Daoy (cell line): ENCODE results near the gene SCD. TPM values are rescaled to one million over a fixed set of nuclear protein-coding genes. Genes with fewer than 3 reads are reported as not detected.
"Not testable (repeated sequence)": the region's sequence is repeated elsewhere in the genome, so short reads cannot be mapped to it uniquely, and the experiment has no call there.

Source experiments
- DNase-seq: peaks from one replicate; pipeline ENCODE4 v3.0.0-alpha.2; 2015; ENCODE audit warnings: low read depth
- total RNA-seq: library from RNA; depleted of rRNA; stranded (reverse); fragments of >200 nt; shearing (Covaris generic); gene quantifications from 2 replicates; pipeline ENCODE4 v1.2.3, GENCODE V29; 2014; rRNA removed

SCD gene
- 45.2 and 46.5 TPM in 2 replicates for total RNA-seq

DNA sequence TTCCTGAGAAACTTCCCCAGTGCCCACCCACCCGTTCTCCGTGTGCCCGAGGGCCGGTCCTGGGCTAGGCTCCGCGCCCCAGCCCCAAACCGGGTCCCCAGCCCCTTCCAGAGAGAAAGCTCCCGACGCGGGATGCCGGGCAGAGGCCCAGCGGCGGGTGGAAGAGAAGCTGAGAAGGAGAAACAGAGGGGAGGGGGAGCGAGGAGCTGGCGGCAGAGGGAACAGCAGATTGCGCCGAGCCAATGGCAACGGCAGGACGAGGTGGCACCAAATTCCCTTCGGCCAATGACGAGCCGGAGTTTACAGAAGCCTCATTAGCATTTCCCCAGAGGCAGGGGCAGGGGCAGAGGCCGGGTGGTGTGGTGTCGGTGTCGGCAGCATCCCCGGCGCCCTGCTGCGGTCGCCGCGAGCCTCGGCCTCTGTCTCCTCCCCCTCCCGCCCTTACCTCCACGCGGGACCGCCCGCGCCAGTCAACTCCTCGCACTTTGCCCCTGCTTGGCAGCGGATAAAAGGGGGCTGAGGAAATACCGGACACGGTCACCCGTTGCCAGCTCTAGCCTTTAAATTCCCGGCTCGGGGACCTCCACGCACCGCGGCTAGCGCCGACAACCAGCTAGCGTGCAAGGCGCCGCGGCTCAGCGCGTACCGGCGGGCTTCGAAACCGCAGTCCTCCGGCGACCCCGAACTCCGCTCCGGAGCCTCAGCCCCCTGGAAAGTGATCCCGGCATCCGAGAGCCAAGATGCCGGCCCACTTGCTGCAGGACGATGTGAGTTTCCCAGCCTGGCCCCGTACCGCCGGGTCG is at the start of gene SCD:
TSS of gene SCD (plus strand) at position 469 of the 803 bp plus-strand sequence. CDS start at position 741, 272 bp downstream.
- peak; percentile 93 for DNase-seq

DNA sequence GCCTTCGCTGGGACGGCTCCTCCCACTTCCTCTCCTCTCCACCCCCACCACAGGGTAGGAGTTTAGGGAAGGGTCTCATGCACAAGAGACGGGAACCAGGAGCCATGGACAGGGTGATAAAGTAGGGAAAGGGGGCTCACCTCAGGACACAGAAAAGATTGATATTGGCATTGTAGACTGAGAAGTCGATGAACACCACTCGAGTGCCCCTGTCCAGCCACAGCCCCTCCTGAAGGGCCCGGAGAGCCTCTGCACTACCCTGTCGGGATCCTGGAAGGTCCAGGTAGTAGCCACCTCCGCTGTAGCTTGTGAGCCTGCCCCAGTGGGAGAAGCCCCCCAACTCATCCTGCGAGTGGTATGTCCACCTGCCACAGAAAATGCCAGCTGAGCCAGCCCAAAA is 49.8 kb upstream of the SCD start:
- no peak for DNase-seq

DNA sequence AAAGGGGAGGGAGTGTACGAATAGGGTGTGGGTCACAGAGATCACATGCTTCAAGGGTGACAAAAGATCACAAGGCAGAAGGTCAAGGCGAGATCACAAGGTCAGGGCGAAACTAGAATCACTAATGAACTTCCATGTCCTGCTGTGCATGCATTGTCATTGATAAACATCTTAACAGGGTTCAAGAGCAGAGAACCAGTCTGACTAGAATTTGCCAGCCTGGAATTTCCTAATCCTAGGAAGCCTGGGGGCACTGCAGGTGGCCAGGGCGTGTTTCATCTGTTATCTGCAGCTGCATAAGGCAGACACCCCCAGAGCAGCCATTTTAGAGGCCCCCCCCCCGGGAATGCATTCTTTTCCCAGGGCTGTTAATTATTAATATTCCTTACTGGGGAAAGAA is 45.9 kb upstream of the SCD start:
- not testable (repeated sequence) for DNase-seq

DNA sequence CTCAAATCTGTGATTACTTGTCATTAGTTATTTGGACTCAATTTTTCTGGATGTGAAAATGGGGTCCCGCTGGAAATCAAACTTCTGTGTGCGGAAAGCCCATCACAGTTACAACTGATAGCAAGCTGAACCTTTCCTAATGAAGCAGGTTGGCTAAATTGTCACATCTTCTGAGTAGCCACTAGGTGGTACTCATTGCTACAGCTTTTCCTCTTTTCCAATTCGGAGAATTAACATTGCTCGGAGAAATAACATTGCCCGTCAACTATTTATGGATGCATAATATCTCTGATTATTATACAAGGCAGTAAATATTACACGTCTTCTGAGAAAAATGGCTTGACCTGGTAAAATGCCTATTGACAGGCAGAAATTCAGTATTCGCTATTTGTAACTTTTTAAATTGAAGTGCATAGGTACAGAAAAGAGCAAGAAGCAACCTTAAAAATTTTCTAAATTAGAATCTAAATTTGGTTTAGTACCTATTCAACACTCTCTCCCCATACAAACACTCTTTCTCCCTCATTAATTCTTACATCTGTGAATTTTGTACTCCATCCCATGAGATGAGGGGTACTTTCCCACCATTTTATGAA is 43.2 kb upstream of the SCD start:
- no peak for DNase-seq

DNA sequence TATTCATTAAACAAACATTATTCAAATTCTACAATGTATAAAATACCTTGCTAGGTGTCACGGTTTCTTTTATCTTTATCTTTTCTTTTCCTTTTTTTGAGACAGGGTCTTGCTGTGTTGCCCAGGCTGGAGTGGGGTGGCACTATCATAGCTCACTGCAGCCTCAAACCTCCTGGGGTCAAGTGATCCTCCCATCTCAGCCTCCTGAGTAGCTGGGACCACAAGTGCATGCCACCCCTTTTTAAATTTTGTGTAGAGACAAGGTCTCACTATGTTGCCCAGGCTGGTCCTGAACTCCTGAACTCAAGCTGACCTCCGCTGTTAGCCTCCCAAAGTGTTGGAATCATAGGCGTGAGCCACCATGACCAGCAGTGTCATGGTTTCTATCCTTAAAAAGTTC is 42.6 kb upstream of the SCD start:
- DNase-seq, result no peak

DNA sequence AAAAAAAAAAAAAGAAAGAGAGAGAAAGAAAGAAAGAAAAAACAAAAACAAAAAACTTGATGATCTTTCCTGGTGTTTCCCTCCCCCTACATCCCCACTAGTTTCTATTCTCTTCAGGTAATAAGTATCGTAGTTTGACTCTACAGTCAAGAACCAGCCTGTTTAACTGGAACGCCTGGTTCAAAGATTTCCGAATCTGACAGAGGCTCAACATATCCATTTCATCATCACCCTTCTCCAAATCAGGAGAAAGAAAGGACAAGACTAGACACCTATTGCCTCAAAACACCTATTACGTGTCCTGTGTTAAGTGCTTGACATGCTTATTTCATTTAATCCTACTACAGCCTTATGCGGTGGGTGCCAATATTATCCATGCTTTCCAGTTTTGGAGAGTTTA is 40.2 kb upstream of the SCD start:
- no peak for DNase-seq

DNA sequence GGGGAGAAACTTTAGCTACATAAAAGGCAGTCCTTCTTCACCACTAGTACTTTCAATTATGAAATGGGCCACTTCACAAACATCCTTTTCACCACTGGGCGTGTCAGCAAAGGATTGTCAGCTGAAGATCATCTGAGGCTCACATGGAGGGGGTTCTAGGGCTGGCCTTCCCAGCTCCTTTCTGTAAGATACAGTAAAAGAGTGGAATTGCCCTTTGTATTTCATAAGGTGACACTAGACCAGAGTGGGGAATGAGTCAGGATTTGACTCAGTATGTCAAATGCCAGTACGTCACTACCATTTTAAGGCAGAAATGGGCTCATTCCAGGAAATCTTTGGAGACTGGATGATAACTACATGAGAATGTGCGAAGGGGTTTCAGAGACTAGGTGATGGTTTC is 39.3 kb upstream of the SCD start:
- DNase-seq, result peak; percentile 11

DNA sequence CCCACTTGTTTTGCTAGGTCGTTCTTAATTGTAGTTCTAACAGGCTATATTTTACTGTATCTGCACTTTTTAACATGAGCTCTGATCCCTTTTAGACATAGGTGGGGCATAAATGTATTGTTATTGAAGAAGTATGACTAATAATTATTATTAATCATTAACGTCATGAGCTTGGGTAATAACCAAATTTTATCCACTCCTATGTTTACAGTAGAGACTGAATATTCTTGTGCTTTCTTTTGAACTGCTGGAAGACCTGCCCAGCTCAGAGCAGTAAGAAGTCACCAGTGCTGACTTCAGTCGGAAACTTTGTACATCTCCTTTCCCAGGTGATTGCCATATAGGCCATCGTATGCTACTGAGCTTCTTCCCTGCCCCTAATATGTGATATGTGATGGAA is 35.7 kb upstream of the SCD start:
- no peak for DNase-seq

DNA sequence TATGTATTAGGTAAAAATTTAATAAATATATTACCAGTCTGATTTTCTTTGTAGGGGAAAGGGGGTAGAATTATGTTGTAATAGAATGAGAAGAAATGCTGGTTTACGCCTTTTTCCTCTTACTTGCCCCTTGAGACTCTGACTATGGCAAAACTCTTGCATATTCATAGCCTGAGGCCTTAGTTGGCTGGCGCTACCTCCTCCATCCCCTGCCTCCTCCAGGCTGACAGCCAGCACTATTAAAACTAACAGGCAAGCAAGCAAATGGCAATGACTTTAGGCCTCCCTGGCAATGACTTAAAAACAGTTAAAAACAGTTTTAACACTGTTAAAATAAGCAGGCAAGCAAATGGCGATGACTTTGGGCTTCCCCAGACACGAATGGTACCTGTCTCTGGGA is 31.4 kb upstream of the SCD start:
- no peak for DNase-seq

DNA sequence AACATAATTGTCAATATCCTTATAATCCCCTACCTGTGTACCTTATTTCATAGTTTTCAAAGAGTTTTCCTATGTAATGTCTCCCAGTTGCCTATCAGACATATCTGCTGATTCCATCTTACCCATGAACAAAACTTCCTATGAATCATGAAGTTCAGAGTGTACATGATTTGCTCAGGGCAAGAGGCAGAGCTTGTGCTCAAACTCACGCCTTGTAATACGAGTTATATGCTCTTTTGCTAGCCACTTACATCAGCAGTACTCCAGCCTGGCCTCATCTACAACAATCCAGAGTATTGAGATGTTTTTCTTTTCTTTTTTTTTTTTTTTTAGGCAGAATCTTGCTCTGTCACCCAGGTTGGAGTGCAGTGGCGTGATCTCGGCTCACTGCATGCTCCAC is 28.8 kb upstream of the SCD start:
- DNase-seq, result no peak

DNA sequence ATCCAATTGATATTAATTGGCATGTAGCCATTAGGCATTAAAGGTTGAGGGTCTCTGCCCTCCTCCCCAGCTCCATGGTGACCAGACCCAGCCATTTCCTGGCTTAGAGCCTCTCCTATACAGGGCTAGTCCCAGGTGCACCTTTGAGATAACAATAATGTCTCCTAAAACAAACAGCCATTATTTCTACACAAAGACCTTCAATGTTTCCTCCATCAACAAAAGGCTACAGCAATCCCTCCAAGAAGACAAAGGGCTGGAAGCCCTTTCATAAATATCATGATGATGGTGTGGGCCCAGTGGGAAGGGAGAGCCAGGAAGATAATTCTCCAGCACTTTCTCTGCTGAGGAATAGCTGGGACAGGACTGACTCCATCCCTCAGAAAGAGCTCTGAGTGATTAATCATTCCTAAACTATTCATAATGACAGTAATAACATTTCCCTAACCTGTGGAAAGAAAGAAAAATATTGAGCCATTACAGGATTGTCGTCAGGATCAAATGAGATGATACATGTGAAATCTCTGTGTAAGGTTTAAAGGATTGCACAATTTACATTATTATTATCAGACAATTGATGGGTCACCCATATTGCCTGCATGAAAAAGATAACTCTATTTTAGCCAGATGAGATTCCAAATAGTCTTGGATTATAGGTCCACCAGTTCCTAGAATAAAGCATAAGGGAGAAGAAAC is 27.2 kb upstream of the SCD start:
- DNase-seq, result no peak

DNA sequence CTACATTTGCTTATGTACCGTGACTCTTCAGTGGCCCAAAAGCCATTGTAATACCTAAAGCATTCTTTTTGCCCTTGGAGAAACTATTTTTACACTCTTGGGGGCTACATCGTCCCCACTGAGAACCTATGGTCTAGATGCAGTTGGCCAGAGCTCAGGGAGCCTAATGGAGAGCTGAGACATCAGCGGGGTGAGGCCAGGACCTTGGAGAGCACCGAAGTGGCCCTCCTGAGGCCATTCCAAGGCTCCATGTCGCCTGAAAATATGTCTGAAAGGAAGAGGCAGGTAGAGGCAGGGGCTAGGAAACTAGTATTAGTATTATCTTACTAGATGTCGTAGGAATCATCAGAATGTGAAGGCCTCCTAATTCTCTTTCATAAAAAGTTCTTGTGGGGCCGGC is 21.9 kb upstream of the SCD start:
- no peak for DNase-seq

DNA sequence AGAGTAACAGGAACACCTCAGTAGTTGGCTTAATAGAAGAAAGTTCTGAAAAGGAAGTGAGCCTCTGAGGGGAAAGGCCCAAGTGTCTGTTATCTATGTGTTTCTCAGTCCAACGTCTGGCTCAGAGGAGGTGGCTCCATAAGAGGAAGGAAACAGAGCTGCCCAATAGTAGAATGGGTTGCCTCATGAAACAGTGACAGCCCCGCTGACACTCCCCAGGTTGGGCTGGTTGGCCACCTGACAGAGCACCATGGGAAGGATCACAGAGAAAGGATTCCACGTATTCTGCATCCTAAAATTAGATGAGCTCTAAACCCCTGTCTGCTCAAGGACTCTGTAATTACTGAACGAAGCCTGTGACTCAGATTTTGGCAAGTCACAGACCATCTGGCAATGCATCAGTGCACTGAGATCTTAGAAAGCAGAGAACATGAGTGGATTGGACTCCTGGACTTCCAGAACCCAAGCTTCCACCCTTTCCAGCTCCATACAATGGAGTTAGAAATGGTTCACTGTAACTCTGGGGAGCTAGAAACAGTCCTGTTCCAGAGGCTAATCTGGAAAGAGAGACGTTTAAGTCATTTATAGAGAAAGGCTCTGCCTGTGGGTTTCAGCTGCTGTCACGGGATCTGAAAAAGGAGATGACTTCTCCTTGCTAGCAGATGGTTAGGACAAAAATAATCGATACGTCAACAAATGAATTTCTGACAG is 19.9 kb upstream of the SCD start:
- DNase-seq, result no peak

DNA sequence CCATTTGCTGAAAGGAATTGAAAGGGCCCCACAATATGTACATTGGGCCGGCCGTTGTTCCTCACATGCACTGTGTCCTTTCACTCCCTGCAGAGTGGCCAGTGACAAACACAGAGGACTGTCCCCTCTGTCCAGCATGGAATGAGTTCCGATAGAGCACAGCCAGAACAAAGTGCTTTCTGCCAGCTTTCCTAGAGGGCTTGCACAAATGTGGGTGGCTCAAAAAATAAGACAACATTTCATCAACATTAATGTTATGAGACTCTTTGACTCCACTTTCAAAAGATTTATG is 19.4 kb upstream of the SCD start:
- DNase-seq, result no peak

DNA sequence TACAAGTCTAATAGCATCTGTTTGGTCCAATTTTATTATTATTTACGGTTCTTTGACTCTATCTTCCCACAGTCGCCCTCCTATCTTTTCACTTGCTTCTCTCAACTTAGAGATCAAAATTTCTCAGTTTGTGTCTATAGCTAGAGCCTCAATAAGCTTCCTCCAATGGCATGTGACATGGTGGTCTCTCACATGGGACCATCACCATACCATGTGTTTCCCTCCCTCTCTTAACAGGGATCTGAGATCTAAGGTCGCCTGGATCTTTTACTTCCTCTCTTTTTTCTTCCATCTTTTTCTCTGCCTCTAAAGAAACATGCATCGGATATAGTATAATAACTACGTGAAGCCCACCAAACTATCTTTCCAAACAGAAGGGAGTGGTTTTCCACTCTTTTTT is 18.8 kb upstream of the SCD start:
- no peak for DNase-seq

DNA sequence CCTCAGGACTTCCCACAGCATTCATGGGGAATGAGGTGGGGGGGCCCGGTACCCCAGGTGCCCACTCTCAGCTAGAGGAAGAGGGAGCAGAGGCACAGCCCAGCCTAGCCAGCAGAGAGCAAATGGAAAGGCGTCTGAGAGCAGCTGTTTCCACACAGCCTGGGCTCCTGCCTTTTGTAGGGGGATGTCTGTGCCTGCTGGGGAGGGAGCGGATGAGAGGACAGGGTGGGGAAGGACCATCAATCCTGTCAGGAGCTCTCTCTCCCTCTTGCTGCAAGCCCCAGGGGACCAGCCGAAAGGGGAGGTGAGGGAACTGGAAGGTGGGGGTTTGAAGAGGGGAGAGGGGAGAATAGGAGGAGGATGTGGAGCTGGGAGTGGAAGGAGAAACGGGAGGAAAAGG is 17.0 kb upstream of the SCD start, which contains the start of gene PKD2L1:
TSS of gene PKD2L1 (minus strand) at position 150 of the 400 bp plus-strand sequence. CDS start at position 25, 125 bp downstream.
- DNase-seq, result no peak

DNA sequence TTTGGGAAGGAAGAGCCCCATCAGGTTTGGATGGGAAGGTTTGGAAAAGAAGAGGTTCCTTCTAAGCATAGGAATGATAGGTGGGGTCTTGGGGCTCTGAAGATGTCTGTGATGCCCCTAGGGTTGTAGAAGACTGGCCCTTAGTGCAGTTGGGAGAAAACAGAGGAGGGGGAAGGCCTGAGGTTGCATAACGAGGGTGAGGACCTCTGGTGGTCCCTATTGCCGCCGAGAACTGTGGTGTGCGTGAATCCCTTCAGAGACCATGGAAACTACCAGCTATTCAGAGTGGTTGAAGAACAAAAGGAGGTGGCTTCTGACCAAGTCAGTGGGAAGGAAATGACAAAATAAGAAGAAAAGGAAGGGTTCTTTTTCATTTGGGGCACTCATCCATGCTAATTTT is 13.9 kb upstream of the SCD start:
- no peak for DNase-seq

DNA sequence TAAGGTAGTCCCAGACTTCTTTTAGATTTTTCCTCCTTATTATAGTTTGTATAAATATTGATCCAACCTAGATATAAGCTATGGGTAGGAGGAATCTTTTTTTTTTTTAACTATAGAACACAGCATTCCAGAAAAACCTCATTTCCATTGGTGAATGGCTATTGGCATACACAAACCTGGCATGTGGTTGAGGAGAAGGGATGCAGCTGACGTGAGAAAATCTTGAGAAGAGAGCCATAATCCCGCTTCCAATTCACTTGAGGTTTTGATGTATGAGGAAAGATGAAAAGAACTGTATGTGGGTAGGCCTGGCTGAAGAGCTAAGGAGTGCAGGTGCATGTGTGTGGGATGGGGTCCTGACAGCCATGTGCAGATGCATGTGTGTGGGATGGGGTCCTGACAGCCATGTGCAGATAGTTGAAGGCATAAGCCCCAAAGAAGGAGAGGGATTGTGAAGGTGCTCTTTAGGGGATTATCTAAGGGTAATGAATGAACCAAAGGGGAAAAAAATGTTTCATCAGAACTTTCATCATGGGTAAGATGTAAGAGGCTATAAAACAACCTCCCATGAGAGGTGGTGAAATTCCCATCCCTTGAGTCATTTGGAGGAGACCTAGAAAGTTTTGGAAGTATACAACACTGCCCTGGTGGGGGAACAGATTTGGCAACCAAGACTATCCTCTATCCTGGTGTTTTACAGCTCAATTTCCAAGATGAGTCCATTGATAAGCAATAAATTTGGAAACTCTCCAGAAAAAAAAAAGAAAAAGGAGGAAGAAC is 13.2 kb upstream of the SCD start:
- no peak for DNase-seq

DNA sequence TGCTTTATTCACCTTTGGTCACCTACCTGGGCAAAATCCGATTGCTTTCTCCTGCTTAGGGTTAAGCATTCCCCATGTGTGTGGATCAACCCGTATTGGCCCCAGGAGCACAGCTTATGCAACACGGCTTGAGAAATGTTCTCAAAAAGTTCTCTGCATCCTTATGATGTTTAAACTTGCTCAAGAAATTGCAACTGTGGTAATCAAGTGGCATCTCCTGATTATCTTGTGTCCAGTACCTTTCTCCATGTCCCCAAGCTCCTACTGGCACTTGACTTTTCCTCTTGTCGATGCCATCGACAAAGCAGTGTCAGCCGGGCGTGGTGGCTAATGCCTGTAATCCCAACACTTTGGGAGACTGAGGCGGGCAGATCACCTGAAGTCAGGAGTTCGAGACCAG is 12.3 kb upstream of the SCD start:
- no peak for DNase-seq

DNA sequence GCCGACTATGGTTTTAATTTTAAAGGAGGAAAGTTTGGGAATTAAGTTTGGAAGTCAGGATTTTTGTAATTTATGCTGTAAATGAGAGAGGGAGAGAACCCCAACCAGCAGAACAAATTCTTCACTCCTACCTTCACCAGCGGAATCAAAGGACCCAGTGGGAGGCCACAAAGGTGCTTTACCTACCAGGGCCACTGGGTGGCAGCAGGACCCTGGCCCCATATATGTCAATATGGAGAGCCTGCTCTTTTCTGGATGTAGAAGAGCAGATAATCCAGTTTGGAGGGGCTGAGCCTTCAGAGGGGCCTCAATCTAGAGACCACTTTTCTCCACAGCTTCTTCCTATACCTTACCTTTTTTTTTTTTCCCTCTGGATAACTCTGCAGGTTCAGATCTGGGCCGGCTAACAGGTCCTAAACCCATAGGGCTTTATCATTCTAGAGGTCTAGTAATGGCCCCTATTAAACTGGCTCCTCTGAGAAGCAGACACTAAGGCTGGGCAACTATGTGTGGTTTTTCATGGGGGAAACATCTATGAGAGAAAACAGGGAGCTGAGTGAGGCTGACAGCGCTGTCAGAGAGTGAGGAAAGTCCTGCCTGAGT is 8.5 kb upstream of the SCD start:
- DNase-seq, result peak; percentile 51

DNA sequence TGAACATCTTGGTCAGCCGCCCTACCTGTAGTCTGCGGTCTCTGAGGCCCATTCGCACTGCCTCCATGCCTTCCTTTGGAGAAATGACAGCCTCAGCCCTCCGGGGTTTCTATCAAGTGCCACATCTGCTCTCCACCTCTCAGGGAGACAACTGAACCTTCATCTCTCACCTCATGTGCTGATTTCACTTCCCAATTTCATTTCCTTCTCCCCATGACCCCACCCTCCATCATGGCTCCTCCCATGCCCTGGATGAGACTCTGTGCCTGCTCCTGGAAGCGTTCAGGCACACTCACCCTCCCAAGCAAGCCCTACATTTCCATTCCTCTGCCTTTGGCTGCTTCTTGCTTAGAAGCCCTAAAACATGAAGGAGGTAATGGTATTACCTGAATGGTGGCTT is 7.8 kb upstream of the SCD start:
- no peak for DNase-seq
